HepG2 (cell line): Measurements from ENCODE around the gene QSOX1. TPM values are rescaled to one million over a fixed set of nuclear protein-coding genes. Genes with fewer than 3 reads are reported as not detected.
A peak's percentile ranks its signal among the peaks of the same experiment; 100 is the strongest.

Experiments
- ATAC-seq: fragments of 200-7000 bp; cut with Tn5 transposase; 3 replicates; pipeline ENCODE4 v1.9.1; 2020; ENCODE audit warnings: mild to moderate bottlenecking, moderate library complexity
- BruUV-seq: library from RNA; stranded (reverse); fragments of 400-500 nt; replicated peaks from 2 replicates; lab custom pipeline; 2021; lab: Mats Ljungman, UMichigan
- CTCF ChIA-PET: fragments of 300-600 bp; formaldehyde crosslinking; extraction: SDS; loops from one replicate; lab custom pipeline; 2021; ENCODE audit warnings: low total read pairs, inconsistent platforms, low intra/inter-chr PET ratio; lab: Yijun Ruan, JAX
- POLR2A ChIA-PET: fragments of 350-600 bp; sonication (Branson Sonifier 250); formaldehyde crosslinking; loops from one replicate; lab custom pipeline; 2020; ENCODE audit warnings: antibody characterized with exemption, inconsistent platforms; lab: Yijun Ruan, JAX
- DNase-seq: peaks from one replicate; pipeline ENCODE4 v3.0.0-alpha.2; 2015; ENCODE audit warnings: low spot score
- FAIRE-seq: peaks from 3 replicates; lab custom pipeline; 2011; peaks lifted over from hg19 to GRCh38; lab: Jason Lieb, UNC
- H2AFZ ChIP-seq: one replicate; pipeline ENCODE4 v1.6.1; 2011; ENCODE audit warnings: low read length, inconsistent platforms
- H3K27ac ChIP-seq: fragments of 300-600 bp; 3 replicates; pipeline ENCODE4 v1.8.0; 2011; ENCODE audit warnings: mixed run types, mild to moderate bottlenecking, mixed read lengths, low read length, inconsistent platforms; ENCODE audit not compliant: insufficient read depth; ENCODE audit errors: extremely low read length
- H3K27me3 ChIP-seq, 2 experiments: fragments of 200-600 bp in 1 of 2; 2 replicates in 1 of 2; 3 replicates in 1 of 2; pipeline versions ENCODE4 v1.6.0 to v1.8.0; 2011; ENCODE audit warnings: low read length in 2 of 2, mild to moderate bottlenecking in 2 of 2, moderate library complexity in 2 of 2, inconsistent platforms in 1 of 2; ENCODE audit not compliant: insufficient read depth in 2 of 2, control insufficient read depth in 1 of 2
- H3K36me3 ChIP-seq, 2 experiments: fragments of 200-600 bp in 1 of 2; replicated peaks in 1 of 2; 2 replicates in 1 of 2; 3 replicates in 1 of 2; pipeline versions ENCODE4 v1.5.1 to v1.8.0; 2011; ENCODE audit warnings: low read length in 2 of 2, inconsistent platforms in 1 of 2; ENCODE audit not compliant: insufficient read depth in 2 of 2, control insufficient read depth in 1 of 2
- H3K4me1 ChIP-seq: 2 replicates; pipeline ENCODE4 v1.5.1; 2012; ENCODE audit warnings: low read length, inconsistent platforms; ENCODE audit not compliant: insufficient read depth
- H3K4me2 ChIP-seq: 2 replicates; pipeline ENCODE4 v1.6.0; 2011; ENCODE audit warnings: low read depth, low read length, inconsistent platforms
- H3K4me3 ChIP-seq, 3 experiments: fragments of 200-600 bp in 1 of 3; sonication (generic), shearing (Covaris generic) in 1 of 3; replicated peaks in 1 of 3; 2 replicates each; pipeline ENCODE4 v1.5.1; 2011 to 2016; ENCODE audit warnings: low read length in 3 of 3, inconsistent platforms in 2 of 3, low read depth in 2 of 3, mild to moderate bottlenecking in 2 of 3, control low read depth in 1 of 3, mixed read lengths in 1 of 3; ENCODE audit not compliant: insufficient read depth in 1 of 3
- H3K79me2 ChIP-seq: one replicate; pipeline ENCODE4 v1.6.1; 2011; ENCODE audit warnings: low read length, inconsistent platforms; ENCODE audit not compliant: insufficient read depth
- H3K9ac ChIP-seq: 2 replicates; pipeline ENCODE4 v1.6.0; 2011; ENCODE audit warnings: mild to moderate bottlenecking, low read depth, low read length, inconsistent platforms; ENCODE audit not compliant: insufficient read depth
- H3K9me3 ChIP-seq: 2 replicates; pipeline ENCODE4 v1.5.1; 2012; ENCODE audit warnings: mild to moderate bottlenecking, low read length
- H4K20me1 ChIP-seq: 2 replicates; pipeline ENCODE4 v1.6.0; 2011; ENCODE audit warnings: inconsistent platforms, mild to moderate bottlenecking, low read length, moderate library complexity; ENCODE audit not compliant: insufficient read depth
- ASH2L ChIP-seq: fragments of 300-600, 200-600 bp; sonication (generic); IDR thresholded peaks from 2 replicates; pipeline ENCODE4 v1.7.0; 2017; ENCODE audit warnings: low read depth, mild to moderate bottlenecking, moderate library complexity, mixed read lengths, low read length; ENCODE audit not compliant: insufficient read length
- CHD4 ChIP-seq: fragments of 200-600 bp; sonication (generic); IDR thresholded peaks from 2 replicates; pipeline ENCODE4 v1.7.0; 2017; ENCODE audit warnings: mild to moderate bottlenecking, low read length, borderline replicate concordance
- CREB1 ChIP-seq, 2 experiments: fragments of 450-650 bp in 1 of 2; IDR thresholded peaks; 2 replicates each; pipeline ENCODE4 v1.6.1; 2016 to 2017; ENCODE audit warnings: control low read depth in 1 of 2, mild to moderate bottlenecking in 1 of 2, missing compliant biosample characterization in 1 of 2, missing genetic modification characterization in 1 of 2
- EED ChIP-seq: sonication (generic); formaldehyde crosslinking; IDR thresholded peaks from 2 replicates; pipeline ENCODE4 v1.5.0; 2020; ENCODE audit warnings: mild to moderate bottlenecking, missing genetic modification reagents
- HOXA3 ChIP-seq: sonication (generic); formaldehyde crosslinking; IDR thresholded peaks from 2 replicates; pipeline ENCODE4 v1.5.0; 2020; ENCODE audit warnings: missing genetic modification reagents
- JUNB ChIP-seq: sonication (generic); formaldehyde crosslinking; IDR thresholded peaks from 2 replicates; pipeline ENCODE4 v1.8.0; 2022; ENCODE audit warnings: missing genetic modification reagents, mild to moderate bottlenecking, borderline replicate concordance
- KDM1A ChIP-seq: IDR thresholded peaks from 2 replicates; pipeline ENCODE4 v1.6.1; 2016; ENCODE audit warnings: missing compliant biosample characterization
- MTF2 ChIP-seq: sonication (generic); formaldehyde crosslinking; IDR thresholded peaks from 2 replicates; pipeline ENCODE4 v1.5.0; 2020; ENCODE audit warnings: missing genetic modification reagents, borderline replicate concordance
- TEAD3 ChIP-seq: optimal IDR thresholded peaks from 2 replicates; pipeline ENCODE3; 2016; ENCODE audit warnings: borderline replicate concordance
- ZNF235 ChIP-seq: sonication (generic); formaldehyde crosslinking; IDR thresholded peaks from 2 replicates; pipeline ENCODE4 v1.8.1; 2023; ENCODE audit warnings: mild to moderate bottlenecking, missing genetic modification reagents, borderline replicate concordance
- ZSCAN22 ChIP-seq: sonication (generic); formaldehyde crosslinking; IDR thresholded peaks from 2 replicates; pipeline ENCODE4 v1.4.0; 2020; ENCODE audit warnings: mild to moderate bottlenecking, missing genetic modification reagents
- WGBS: methylation state at CpG from one replicate; pipeline ENCODE4 v1.1.6; 2017; ENCODE audit warnings: low lambda C conversion rate; 5-methylcytosine and 5-hydroxymethylcytosine counted together
- in situ Hi-C: cut with HindIII; loops from 2 replicates; pipeline ENCODE4 v1.10.0; 2017; ENCODE audit warnings: low pct_unique_long_range_greater_than_20kb; ENCODE audit not compliant: extremely low pct_ligation_motif_present
- intact Hi-C: fragments of 100-400 bp; cut with micrococcal nuclease; formaldehyde crosslinking; loops from one replicate; pipeline ENCODE4 v1.10.0; 2022; ENCODE audit not compliant: unreplicated experiment
- polyA plus RNA-seq, 8 experiments: library from polyadenylated mRNA; depleted of rRNA in 3 of 8; stranded (reverse) in 7 of 8; unstranded in 1 of 8; fragments of >200 nt; fragmentation: Illumina TruSeq in 4 of 8; extraction: Trizol in 4 of 8; gene quantifications; 2 replicates each; pipeline versions ENCODE4 v1.2.1 to v1.2.3, GENCODE V29; 2011 to 2016; ENCODE audit warnings: low read depth in 4 of 8, missing spikeins in 1 of 8, mixed read lengths in 1 of 8; ENCODE audit not compliant: insufficient read depth in 1 of 8
- total RNA-seq, 5 experiments: library from RNA; depleted of rRNA; stranded (reverse); fragments of >200 nt; fragmentation: Illumina TruSeq; extraction: Trizol; gene quantifications; 2 replicates each; pipeline ENCODE4 v1.2.3, GENCODE V29; 2016; ENCODE audit warnings: low read depth in 1 of 5
- TF ChIP-seq, protein P1 (sequence below): sonication (generic); formaldehyde crosslinking; IDR thresholded peaks from 2 replicates; pipeline ENCODE4 v1.4.0; 2020; ENCODE audit warnings: missing genetic modification reagents, mild to moderate bottlenecking, borderline replicate concordance
- TF ChIP-seq, protein P2 (sequence below): sonication (generic); formaldehyde crosslinking; IDR thresholded peaks from 2 replicates; pipeline ENCODE4 v1.5.1; 2020; ENCODE audit warnings: missing genetic modification reagents, mild to moderate bottlenecking, borderline replicate concordance
- TF ChIP-seq, protein P3 (sequence below): sonication (generic); formaldehyde crosslinking; IDR thresholded peaks from 2 replicates; pipeline ENCODE4 v1.8.0; 2022; ENCODE audit warnings: missing genetic modification reagents, low read depth, mild to moderate bottlenecking, borderline replicate concordance

The QSOX1 gene
- total and polyA plus RNA-seq, 2 of the 13 experiments (the other 11 are each of a cell fraction or from before 2014, with no cell fraction given): 6.8 to 40.2 TPM

DNA sequence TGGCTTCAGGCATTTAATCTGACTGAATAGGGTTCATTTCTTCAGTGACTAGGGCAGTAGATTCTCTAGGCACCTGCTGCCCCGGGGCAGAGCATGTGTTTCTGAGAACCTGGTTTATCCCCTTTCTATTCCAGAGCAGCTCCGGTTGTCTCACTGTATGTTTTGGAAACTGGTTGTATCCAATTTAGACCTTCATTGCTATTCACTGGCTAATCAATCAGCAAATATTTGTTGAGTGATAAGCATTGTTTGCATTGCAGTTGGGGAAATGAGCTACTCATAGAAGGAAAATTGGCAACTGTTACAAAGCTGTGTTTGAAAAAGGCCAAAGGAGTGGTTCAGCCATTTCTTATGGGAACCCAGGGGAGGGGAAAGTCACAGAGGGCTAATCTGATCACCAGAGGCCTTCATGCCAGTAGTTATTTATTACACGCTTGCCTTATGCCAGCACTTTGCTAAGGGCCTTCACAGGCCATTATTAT is 2.9 kb downstream of the QSOX1 start (continued):
- no peak for TF ChIP-seq MTF2

DNA sequence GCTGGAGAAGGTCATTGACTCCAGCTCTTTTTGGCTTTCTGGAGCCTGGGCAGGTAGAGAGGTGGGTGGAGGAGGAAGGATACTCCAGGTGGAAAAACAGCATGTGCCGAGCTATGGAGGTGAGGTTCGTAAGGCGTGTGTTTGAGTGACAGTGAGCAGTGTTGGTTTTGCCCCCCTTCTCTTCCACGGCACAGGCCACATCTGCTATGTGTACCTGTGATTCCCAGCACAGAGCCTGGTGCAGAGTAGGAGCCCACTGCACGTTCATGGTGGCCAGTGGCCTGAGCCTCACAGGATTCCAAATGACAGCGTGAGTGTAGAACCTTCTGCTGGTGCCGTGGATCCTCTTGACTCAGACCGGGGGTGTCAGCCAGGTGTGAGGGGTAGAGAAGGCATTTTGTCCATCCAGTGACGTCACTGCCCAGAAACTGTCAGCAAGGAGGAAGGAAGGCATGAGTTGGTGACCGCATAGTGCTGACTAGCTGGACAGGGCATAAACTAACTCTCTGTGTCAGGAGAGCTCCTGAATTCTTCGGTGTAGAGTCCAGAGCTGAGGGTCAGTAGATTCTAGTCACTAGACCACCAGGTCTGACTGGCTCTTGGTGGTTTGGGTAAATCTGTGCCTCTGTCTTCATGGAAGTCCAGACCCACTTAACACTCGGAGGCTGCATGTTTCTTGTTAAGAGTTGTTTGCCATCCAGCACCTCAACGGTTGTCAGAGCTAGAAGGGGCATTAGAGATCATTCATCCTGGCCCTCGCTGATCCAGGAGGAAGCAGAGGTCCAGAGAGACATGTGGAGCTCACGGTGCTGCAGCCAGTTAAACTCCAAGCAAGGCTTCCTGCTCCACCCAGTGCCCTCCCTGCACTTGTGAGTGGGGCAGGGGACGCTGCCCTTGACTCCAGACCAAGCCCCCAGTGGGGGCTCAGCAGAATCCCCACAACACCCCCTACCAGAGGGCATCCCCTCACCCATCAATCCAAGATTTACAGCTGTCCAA is 3.8 kb downstream of the QSOX1 start:
- intact Hi-C loops: loop anchor here (10.0 kb wide), 1 partner anchor 204 kb away; the partner anchor contains the start of gene CEP350
- H3K4me1 ChIP-seq: peaks cover 52% of the 10 kb centered on the region
- no TSS peak for BruUV-seq
- no peaks in the 10 kb centered on the region; the same call in 1 of the 2 replicates for H4K20me1 ChIP-seq
- 49% methylated on average over 10 of the region's 16 CpGs for WGBS
- H3K4me3 ChIP-seq: peak overlapping the region in 2 of 3 experiments; percentile 17 to 52; a peak in 4 of 6 replicates
- peak overlapping the region; percentile 96 for H3K4me2 ChIP-seq
- no peaks in the 10 kb centered on the region for H3K36me3 ChIP-seq
- no peaks in the 10 kb centered on the region for H3K9me3 ChIP-seq
- H3K9ac ChIP-seq: peak overlapping the region; percentile 38; the same call in 1 of the 2 replicates
- H3K27ac ChIP-seq: no peak overlapping the region
- H2AFZ ChIP-seq: no peak overlapping the region
- POLR2A ChIA-PET: interaction anchor here (0.8 to 2.4 kb wide), 5 partner anchors 9 to 276 kb away, joined by 3 to 7 read pairs (median 4); partner anchors contain the start of gene TOR1AIP1
- FAIRE-seq: no peak
- no peak for DNase-seq
- peaks cover 0 to 36% of the 10 kb centered on the region in 2 experiments; a peak in 4 of 5 replicates for H3K27me3 ChIP-seq
- in situ Hi-C loops: no loop called here
- CTCF ChIA-PET: interaction anchor here (1.0 kb wide), 1 partner anchor 11 kb away, joined by 3 read pairs; no protein-coding TSS in a partner anchor
- H3K79me2 ChIP-seq: no peaks in the 10 kb centered on the region
- ATAC-seq: peak; percentile 2; the same call in 1 of the 3 replicates
- TF ChIP-seq ZSCAN22: no peak
- no peak for TF ChIP-seq KDM1A (CRISPR knock-in tag)
- no peak for TF ChIP-seq TEAD3 (CRISPR knock-in tag)
- TF ChIP-seq, protein P1, sequence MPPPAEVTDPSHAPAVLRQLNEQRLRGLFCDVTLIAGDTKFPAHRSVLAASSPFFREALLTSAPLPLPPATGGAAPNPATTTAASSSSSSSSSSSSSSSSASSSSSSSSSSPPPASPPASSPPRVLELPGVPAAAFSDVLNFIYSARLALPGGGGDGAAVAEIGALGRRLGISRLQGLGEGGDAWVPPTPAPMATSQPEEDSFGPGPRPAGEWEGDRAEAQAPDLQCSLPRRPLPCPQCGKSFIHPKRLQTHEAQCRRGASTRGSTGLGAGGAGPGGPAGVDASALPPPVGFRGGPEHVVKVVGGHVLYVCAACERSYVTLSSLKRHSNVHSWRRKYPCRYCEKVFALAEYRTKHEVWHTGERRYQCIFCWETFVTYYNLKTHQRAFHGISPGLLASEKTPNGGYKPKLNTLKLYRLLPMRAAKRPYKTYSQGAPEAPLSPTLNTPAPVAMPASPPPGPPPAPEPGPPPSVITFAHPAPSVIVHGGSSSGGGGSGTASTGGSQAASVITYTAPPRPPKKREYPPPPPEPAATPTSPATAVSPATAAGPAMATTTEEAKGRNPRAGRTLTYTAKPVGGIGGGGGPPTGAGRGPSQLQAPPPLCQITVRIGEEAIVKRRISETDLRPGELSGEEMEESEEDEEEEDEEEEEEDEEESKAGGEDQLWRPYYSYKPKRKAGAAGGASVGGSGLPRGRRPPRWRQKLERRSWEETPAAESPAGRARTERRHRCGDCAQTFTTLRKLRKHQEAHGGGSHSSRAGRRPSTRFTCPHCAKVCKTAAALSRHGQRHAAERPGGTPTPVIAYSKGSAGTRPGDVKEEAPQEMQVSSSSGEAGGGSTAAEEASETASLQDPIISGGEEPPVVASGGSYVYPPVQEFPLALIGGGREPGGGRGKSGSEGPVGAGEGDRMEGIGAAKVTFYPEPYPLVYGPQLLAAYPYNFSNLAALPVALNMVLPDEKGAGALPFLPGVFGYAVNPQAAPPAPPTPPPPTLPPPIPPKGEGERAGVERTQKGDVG (CRISPR knock-in tag): no peak
- TF ChIP-seq ZNF235: no peak
- TF ChIP-seq HOXA3: no peak
- TF ChIP-seq EED (CRISPR knock-in tag): no peak
- peak; percentile 96 for TF ChIP-seq CREB1 (IDR thresholded peaks at IDR 0.05)
- no peak for TF ChIP-seq CREB1 (CRISPR knock-in tag; IDR thresholded peaks at IDR 0.05)
- TF ChIP-seq JUNB (CRISPR knock-in tag): no peak
- TF ChIP-seq, protein P2, sequence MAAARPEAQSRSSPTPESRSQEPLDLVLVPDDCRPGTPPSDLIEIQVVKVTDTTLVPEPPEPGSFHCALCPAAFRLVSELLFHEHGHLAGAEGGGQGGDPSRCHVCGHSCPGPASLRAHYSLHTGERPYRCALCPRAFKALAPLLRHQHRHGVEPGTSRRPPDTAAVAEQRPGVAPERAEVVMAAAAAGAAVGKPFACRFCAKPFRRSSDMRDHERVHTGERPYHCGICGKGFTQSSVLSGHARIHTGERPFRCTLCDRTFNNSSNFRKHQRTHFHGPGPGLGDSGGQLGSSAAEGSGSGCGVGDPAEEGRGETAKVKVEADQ: no peak
- TF ChIP-seq ASH2L: peak; percentile 5
- no peak for TF ChIP-seq CHD4
- TF ChIP-seq, protein P3, sequence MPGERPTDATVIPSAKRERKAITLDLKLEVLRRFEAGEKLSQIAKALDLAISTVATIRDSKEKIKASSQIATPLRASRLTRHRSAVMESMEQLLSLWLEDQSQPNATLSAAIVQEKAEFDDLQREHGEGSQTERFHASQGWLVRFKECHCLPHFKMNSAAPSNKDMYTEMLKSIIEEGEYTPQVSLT (CRISPR knock-in tag): no peak
